Endothelial cell of umbilical vein (primary cell): Measurements from ENCODE around the gene MDH2. TPM values are rescaled to one million over a fixed set of nuclear protein-coding genes. Genes with fewer than 3 reads are reported as not detected.

Source experiments
- BruUV-seq: library from RNA; stranded (reverse); fragments of 400-500 nt; replicated peaks from 2 replicates; lab custom pipeline; 2021; lab: Mats Ljungman, UMichigan
- CTCF ChIA-PET: fragments of 300-600, 350-600 bp; sonication (Branson Sonifier 250); formaldehyde crosslinking; loops from one replicate; lab custom pipeline; 2021; ENCODE audit warnings: antibody characterized with exemption, inconsistent platforms; lab: Charles Lee
- POLR2A ChIA-PET: fragments of 300-600, 350-600 bp; sonication (Branson Sonifier 250); formaldehyde crosslinking; loops from one replicate; lab custom pipeline; 2021; ENCODE audit warnings: antibody characterized with exemption, inconsistent platforms; lab: Charles Lee
- DNase-seq: peaks from one replicate; pipeline ENCODE4 v3.0.0-alpha.2; 2011; ENCODE audit warnings: low read depth, low spot score
- FAIRE-seq: peaks from 2 replicates; lab custom pipeline; 2011; peaks lifted over from hg19 to GRCh38; lab: Jason Lieb, UNC
- H2AFZ ChIP-seq: 2 replicates; pipeline ENCODE4 v1.6.0; 2012; ENCODE audit warnings: low read depth, low read length, control low read depth, inconsistent platforms
- H3K27ac ChIP-seq: 2 replicates; pipeline ENCODE4 v1.5.1; 2011; ENCODE audit warnings: low read depth, mild to moderate bottlenecking, control low read depth, low read length, moderate library complexity; ENCODE audit not compliant: insufficient read depth
- H3K27me3 ChIP-seq, 2 experiments: 2 replicates each; pipeline versions ENCODE4 v1.6.0 to v1.6.1; 2011; ENCODE audit warnings: low read length in 2 of 2, mixed read lengths in 1 of 2; ENCODE audit not compliant: control insufficient read depth in 2 of 2, insufficient read depth in 2 of 2
- H3K36me3 ChIP-seq, 2 experiments: 2 replicates in 1 of 2; 3 replicates in 1 of 2; pipeline ENCODE4 v1.5.1; 2011; ENCODE audit warnings: low read length in 2 of 2, mild to moderate bottlenecking in 1 of 2, moderate library complexity in 1 of 2; ENCODE audit not compliant: control insufficient read depth in 2 of 2, insufficient read depth in 2 of 2; ENCODE audit errors: extremely low read depth in 1 of 2
- H3K4me1 ChIP-seq: 3 replicates; pipeline ENCODE4 v1.5.1; 2011; ENCODE audit warnings: mild to moderate bottlenecking, low read length; ENCODE audit not compliant: control insufficient read depth, insufficient read depth; ENCODE audit errors: extremely low read depth
- H3K4me2 ChIP-seq: 2 replicates; pipeline ENCODE4 v1.6.1; 2011; ENCODE audit warnings: low read length, control low read depth, mixed read lengths; ENCODE audit not compliant: insufficient read depth
- H3K4me3 ChIP-seq, 3 experiments: fragments of 200-600 bp in 1 of 3; sonication (generic), shearing (Covaris generic) in 1 of 3; replicated peaks in 1 of 3; 2 replicates each; pipeline ENCODE4 v1.5.1; 2011 to 2016; ENCODE audit warnings: control low read depth in 3 of 3, low read length in 3 of 3, mild to moderate bottlenecking in 2 of 3, inconsistent platforms in 1 of 3, low read depth in 1 of 3, moderate library complexity in 1 of 3; ENCODE audit not compliant: insufficient read depth in 1 of 3
- H3K79me2 ChIP-seq: 2 replicates; pipeline ENCODE4 v1.6.0; 2012; ENCODE audit warnings: low read length, inconsistent platforms; ENCODE audit not compliant: control insufficient read depth, insufficient read depth
- H3K9ac ChIP-seq: replicated peaks from 2 replicates; pipeline ENCODE3; 2011; ENCODE audit warnings: low read length, control low read depth; ENCODE audit not compliant: insufficient read depth; ENCODE audit errors: extremely low read depth
- H3K9me1 ChIP-seq: replicated peaks from 3 replicates; pipeline ENCODE4 v1.6.0; 2011; ENCODE audit warnings: mild to moderate bottlenecking, low read length; ENCODE audit not compliant: control insufficient read depth, insufficient read depth; ENCODE audit errors: extremely low read depth
- H3K9me3 ChIP-seq: replicated peaks from 2 replicates; pipeline ENCODE4 v1.5.1; 2012; ENCODE audit warnings: low read length, inconsistent platforms; ENCODE audit not compliant: control insufficient read depth, insufficient read depth
- H4K20me1 ChIP-seq: replicated peaks from 2 replicates; pipeline ENCODE3; 2011; ENCODE audit warnings: mild to moderate bottlenecking, low read length; ENCODE audit not compliant: control insufficient read depth, insufficient read depth; ENCODE audit errors: extremely low read depth
- CTCF ChIP-seq, 2 donors: IDR thresholded peaks; 1 replicate in 1 of 2; 2 replicates in 1 of 2; pipeline ENCODE4 v1.5.1; 2011; ENCODE audit warnings: low read length in 2 of 2, mild to moderate bottlenecking in 2 of 2, moderate library complexity in 2 of 2, control low read depth in 1 of 2, inconsistent platforms in 1 of 2, low read depth in 1 of 2; ENCODE audit not compliant: insufficient read depth in 1 of 2; ENCODE audit errors: extremely low read depth in 1 of 2
- EZH2 ChIP-seq: IDR thresholded peaks from 2 replicates; pipeline ENCODE4 v1.6.1; 2012; ENCODE audit warnings: borderline replicate concordance, low read depth, mild to moderate bottlenecking, moderate library complexity, low read length, inconsistent platforms; ENCODE audit not compliant: severe bottlenecking
- FOS ChIP-seq: IDR thresholded peaks from 2 replicates; pipeline ENCODE4 v1.6.1; 2011; ENCODE audit warnings: mild to moderate bottlenecking, low read length, moderate library complexity, borderline replicate concordance; ENCODE audit not compliant: insufficient read depth
- GATA2 ChIP-seq: IDR thresholded peaks from 2 replicates; pipeline ENCODE4 v1.7.0; 2011; ENCODE audit warnings: low read depth, mild to moderate bottlenecking, moderate library complexity, mixed read lengths, low read length; ENCODE audit not compliant: insufficient read length, insufficient read depth
- JUN ChIP-seq: IDR thresholded peaks from 2 replicates; pipeline ENCODE4 v1.6.1; 2011; ENCODE audit warnings: borderline replicate concordance, low read depth; ENCODE audit not compliant: insufficient read length, insufficient read depth
- MAX ChIP-seq: IDR thresholded peaks from 2 replicates; pipeline ENCODE4 v1.6.1; 2011; ENCODE audit not compliant: insufficient read depth, insufficient read length
- MYC ChIP-seq: IDR thresholded peaks from one replicate; pipeline ENCODE4 v1.6.1; 2011; ENCODE audit warnings: mild to moderate bottlenecking, low read depth, low read length
- POLR2A ChIP-seq: IDR thresholded peaks from 2 replicates; pipeline ENCODE4 v1.6.1; 2012; ENCODE audit warnings: low read depth, mild to moderate bottlenecking, control low read depth, low read length
- POLR2AphosphoS5 ChIP-seq: IDR thresholded peaks from 2 replicates; pipeline ENCODE4 v1.6.1; 2012; ENCODE audit warnings: low read depth, mild to moderate bottlenecking, control low read depth, low read length, moderate library complexity; ENCODE audit not compliant: insufficient read depth
- dilution Hi-C: fragments of 300-500 bp; cut with MboI; formaldehyde crosslinking; loops from one replicate; pipeline ENCODE4 v1.15.0; 2019; ENCODE audit warnings: low sequenced_read_pairs; ENCODE audit not compliant: extremely low pct_ligation_motif_present
- intact Hi-C: fragments of 100-400 bp; cut with micrococcal nuclease; formaldehyde crosslinking; loops from one replicate; pipeline ENCODE4 v1.10.0; 2022
- polyA plus RNA-seq, 4 experiments: library from polyadenylated mRNA; depleted of rRNA in 3 of 4; stranded (reverse) in 3 of 4; unstranded in 1 of 4; fragments of >200 nt; gene quantifications; 2 replicates each; pipeline versions ENCODE4 v1.2.1 to v1.2.3, GENCODE V29; 2011 to 2012; ENCODE audit warnings: missing spikeins in 1 of 4
- total RNA-seq: library from RNA; stranded (reverse); gene quantifications from 2 replicates; pipeline ENCODE4 v1.2.3, GENCODE V29; 2021

Gene MDH2
- total and polyA plus RNA-seq, 2 donors (not counting 3 experiments of a cell fraction or from before 2014, with no cell fraction given): 123 to 175 TPM

GRCh38 chr7:76074306-76074971 is 26.5 kb downstream of the MDH2 start:
- Histone ChIP-seq H3K4me2 (no peak overlapping the region), H3K9me1 (no peaks in the 10 kb centered on the region), H3K4me3 (no peak overlapping the region), H3K79me2 (no peaks in the 10 kb centered on the region), H3K27ac (no peak overlapping the region), H2AFZ (no peak overlapping the region), H3K27me3 (no peaks in the 10 kb centered on the region), H3K36me3 (no peaks in the 10 kb centered on the region), H3K9me3 (no peaks in the 10 kb centered on the region), H3K4me1 (peaks cover 4% of the 10 kb centered on the region), H3K9ac (no peak overlapping the region), H4K20me1 (no peaks in the 10 kb centered on the region)
- CTCF ChIA-PET: interaction anchor here (1.2 to 1.9 kb wide), 5 partner anchors 8 to 189 kb away, joined by 3 to 9 read pairs (median 4); no protein-coding TSS in a partner anchor
- no TSS peak for BruUV-seq
- dilution Hi-C loops: no loop called here
- DNase-seq (no peak), FAIRE-seq (no peak)
- intact Hi-C loops: no loop called here
- POLR2A ChIA-PET: no interaction called here
- no peak for TF ChIP-seq MAX
- no peak for TF ChIP-seq POLR2A
- TF ChIP-seq CTCF (IDR thresholded peaks at IDR 0.05; ENCODE audit: extremely low read depth in 1 of 2, insufficient read depth in 1 of 2, low read depth in 1 of 2, low read length in 2 of 2): no peak
- TF ChIP-seq MYC: no peak
- TF ChIP-seq FOS: no peak
- no peak for TF ChIP-seq EZH2
- TF ChIP-seq GATA2: no peak
- no peak for TF ChIP-seq POLR2AphosphoS5
- no peak for TF ChIP-seq JUN
